ENCODE data around the gene DBX2.

DNA sequence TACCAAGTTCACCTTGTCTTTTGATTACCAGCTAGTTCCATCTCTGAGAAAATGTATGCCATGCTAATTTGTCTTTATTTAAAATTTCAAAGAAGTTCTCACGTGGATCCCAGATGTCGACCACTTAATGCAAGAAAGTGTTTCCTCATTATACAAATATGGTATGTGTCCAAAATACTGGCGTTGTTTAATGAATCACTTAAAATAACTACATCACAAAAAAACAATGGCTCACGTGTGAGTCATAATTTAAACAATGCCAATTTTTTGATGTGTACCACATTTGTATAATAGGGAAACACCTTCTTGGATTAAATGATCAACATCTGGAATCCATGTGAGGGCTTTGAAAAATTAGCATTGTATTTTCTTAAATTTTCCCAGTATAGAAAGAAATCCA lies 40.8 kb downstream of the DBX2 start:
- TF ChIP-seq CTCF (IDR thresholded peaks at IDR 0.05) = no peak
- TF ChIP-seq EZH2phosphoT487 (IDR thresholded peaks at IDR 0.05) = no peak

Measured in neural progenitor cell (in vitro differentiated cells).